ENCODE results near the gene PAQR4. TPM values are rescaled to one million over a fixed set of nuclear protein-coding genes. Genes with fewer than 3 reads are reported as not detected.
A peak's percentile ranks its signal among the peaks of the same experiment; 100 is the strongest.

Gene PAQR4
- total RNA-seq (2013; cell fraction: nucleolus; rRNA removed), result 14.8 and 15.2 TPM in 2 replicates
- total RNA-seq (2014; rRNA removed) (20.8 and 21.1 TPM in 2 replicates), total RNA-seq (2014; rRNA removed; fragmentation: Illumina TruSeq; extraction: Trizol) (10.6 and 11.9 TPM in 2 replicates), total RNA-seq (2021) (30.7 and 31.8 TPM in 2 replicates), polyA plus RNA-seq (2011; rRNA removed) (7.2 and 13.9 TPM in 2 replicates), polyA plus RNA-seq (2014; fragmentation: Illumina TruSeq; extraction: Trizol) (7.6 and 13.1 TPM in 2 replicates), polyA plus RNA-seq (2014; fragmentation: Nextera tagmentation; extraction: Ambion mirVana) (under 1 TPM; 0.39 to 0.84 TPM), polyA plus RNA-seq (2014; rRNA removed) (29.4 and 29.9 TPM in 2 replicates), polyA plus RNA-seq (2016; fragmentation: Nextera tagmentation; extraction: Ambion mirVana) (10 to 100 TPM in 1 of 2 experiments, 1 to 10 TPM in 1; 5.9 to 14.2 TPM), polyA minus RNA-seq (2011; rRNA and poly(A)+ RNA removed) (10.3 and 16.7 TPM in 2 replicates), Bru-seq, nascent RNA (percentile 53 among the genes with signal in this experiment), BruChase-seq, experiment 1, labeled RNA remaining after a 6-hour chase (percentile 53 among the genes with signal in this experiment), BruChase-seq, experiment 2, labeled RNA remaining after a 2-hour chase (percentile 63 among the genes with signal in this experiment)
- 4.8 TPM for polyA plus RNA-seq (2011; ENCODE audit: low read depth)
- polyA plus RNA-seq (2011; cell fraction: cytosol; rRNA removed), result 20.7 and 26.5 TPM in 2 replicates
- 66.1 and 79.5 TPM in 2 replicates for polyA plus RNA-seq (2011; cell fraction: nucleus; rRNA removed)
- polyA plus RNA-seq (2012), result 8.9 and 9.3 TPM in 2 replicates
- polyA minus RNA-seq (2011; cell fraction: cytosol; rRNA and poly(A)+ RNA removed), result 11.9 and 13.4 TPM in 2 replicates
- 9.6 and 17.0 TPM in 2 replicates for polyA minus RNA-seq (2011; cell fraction: nucleus; rRNA and poly(A)+ RNA removed)
- long read RNA-seq, experiment 1, partial matches to known transcripts, result 0 of 8 reads
- long read RNA-seq, experiment 1, other reads (novel, unspliced or antisense), result 5 of 8 reads
- long read RNA-seq, experiment 2, partial matches to known transcripts, result 0 of 2 reads
- long read RNA-seq, experiment 2, other reads (novel, unspliced or antisense), result 2 of 2 reads

- ChIA-PET POLR2A (interaction anchor here (1.0 to 2.0 kb wide), 2 partner anchors 10 to 12 kb away, joined by 3 to 18 read pairs; partner anchors contain the start of gene PKMYT1), SMC1A (ENCODE audit: uncharacterized antibody, unreplicated experiment) (interaction anchor here (1.3 kb wide), 1 partner anchor 14 kb away, joined by 5 read pairs; no protein-coding TSS in a partner anchor), RAD21 (ENCODE audit: unreplicated experiment) (interaction anchor here (1.7 kb wide), 1 partner anchor 12 kb away, joined by 6 read pairs; the partner anchor contains the start of gene PKMYT1), CTCF (interaction anchor here (0.6 to 1.6 kb wide), 5 partner anchors 11 to 59 kb away, joined by 3 to 13 read pairs (median 5); partner anchors contain the start of genes FLYWCH1 and PKMYT1)
- H3K36me3 ChIP-seq (ENCODE audit: control insufficient read depth in 2 of 2, insufficient read depth in 2 of 2, low read length in 1 of 2), result peaks cover 4 to 11% of the 10 kb centered on the region in 2 experiments; a peak in 3 of 4 replicates
- H3K4me3 ChIP-seq, result peak within 1 kb of the TSS; percentile 91
- H4K20me1 ChIP-seq (ENCODE audit: control insufficient read depth, insufficient read depth), result no peaks in the 10 kb centered on the region
- in situ Hi-C loops (cut with MboI) (no loop called here), intact Hi-C loops (cut with micrococcal nuclease; ENCODE audit: unreplicated experiment) (no loop called here)
- ATAC-seq (peak; percentile 76), DNase-seq (ENCODE audit: low read depth, low spot score) (peak; percentile 72), FAIRE-seq (peak; percentile 80)
- H3K9me3 ChIP-seq (replicated peaks; ENCODE audit: control insufficient read depth, insufficient read depth, low read length), result no peaks in the 10 kb centered on the region
- no TSS peak for BruUV-seq (replicated peaks)
- peaks cover 26% of the 10 kb centered on the region for H3K4me1 ChIP-seq (ENCODE audit: control insufficient read depth, insufficient read depth, low read length)
- peak within 1 kb of the TSS; percentile 78 for H3K27ac ChIP-seq (ENCODE audit: control insufficient read depth, insufficient read depth)
- peak within 1 kb of the TSS; percentile 86 for H2AFZ ChIP-seq (ENCODE audit: control insufficient read depth, low read depth, low read length)
- WGBS (ENCODE audit: insufficient coverage, insufficient replicate concordance, low lambda C conversion rate, missing lambda C conversion rate), result under 1% methylated on average over 97 of the region's 98 CpGs
- peak within 1 kb of the TSS; percentile 84 for H3K4me2 ChIP-seq (ENCODE audit: control insufficient read depth, insufficient read depth)
- H3K9ac ChIP-seq (ENCODE audit: control insufficient read depth, insufficient read depth, low read length), result peak within 1 kb of the TSS; percentile 80
- no peaks in the 10 kb centered on the region for H3K27me3 ChIP-seq (replicated peaks in 1 of 2; ENCODE audit: control insufficient read depth in 2 of 2, insufficient read depth in 2 of 2, low read length in 1 of 2)
- peaks cover 16% of the 10 kb centered on the region for H3K79me2 ChIP-seq (ENCODE audit: control insufficient read depth, insufficient read depth, low read length)
- TF ChIP-seq PKNOX1 (IDR thresholded peaks at IDR 0.05) (no peak), NFYB (IDR thresholded peaks at IDR 0.05; ENCODE audit: insufficient read depth, low read depth, low read length) (peak; percentile 85), ZNF274 (IDR thresholded peaks at IDR 0.05; ENCODE audit: insufficient read depth, insufficient read length) (no peak), ZNF24 (IDR thresholded peaks at IDR 0.05) (no peak), BACH1 (IDR thresholded peaks at IDR 0.05; ENCODE audit: borderline replicate concordance) (peak; percentile 72; the same call in 1 of the 2 replicates), ZBED1 (IDR thresholded peaks at IDR 0.05; ENCODE audit: borderline replicate concordance) (no peak), STAT1 (conservative IDR thresholded peaks at IDR 0.05) (no peak), EGR1 (IDR thresholded peaks at IDR 0.05; ENCODE audit: borderline replicate concordance in 1 of 2, low read depth in 2 of 2, low read length in 2 of 2) (peak; percentile 80 to 97), RB1 (IDR thresholded peaks at IDR 0.05; ENCODE audit: borderline replicate concordance) (peak; percentile 99), PBX3 (IDR thresholded peaks at IDR 0.05; ENCODE audit: insufficient replicate concordance, low read depth, low read length) (no peak), SP1 (IDR thresholded peaks at IDR 0.05; ENCODE audit: low read depth, low read length) (peak; percentile 59), IRF5 (IDR thresholded peaks at IDR 0.05; ENCODE audit: borderline replicate concordance) (no peak), IKZF1 (conservative IDR thresholded peaks at IDR 0.05) (peak; percentile 64; the same call in 1 of the 2 replicates), PAX5 (IDR thresholded peaks at IDR 0.05; ENCODE audit: borderline replicate concordance, low read depth, low read length) (peak; percentile 67; the same call in 1 of the 2 replicates), MTA3 (IDR thresholded peaks at IDR 0.05; ENCODE audit: borderline replicate concordance, low read length) (no peak), YBX1 (IDR thresholded peaks at IDR 0.05) (no peak)
Measured at GRCh38 chr16:2968738-2969544, at the start of gene PAQR4. TSS of gene PAQR4 (plus strand) at chr16:2969348. CDS start at chr16:2969675, 327 bp downstream.
